KMS-11 (cell line): Measurements from ENCODE around the gene AIFM1.

Experiments
- H2AFZ ChIP-seq: fragments of 200-600 bp; sonication (generic); 2 replicates; pipeline ENCODE4 v1.6.1; 2016; ENCODE audit warnings: antibody characterized with exemption, mixed run types, low read depth
- H3K27ac ChIP-seq: fragments of 200-600 bp; sonication (generic); 2 replicates; pipeline ENCODE4 v1.6.1; 2016; ENCODE audit warnings: mild to moderate bottlenecking, mixed run types
- H3K27me3 ChIP-seq: fragments of 200-600 bp; sonication (generic); 2 replicates; pipeline ENCODE4 v1.6.1; 2017; ENCODE audit warnings: mild to moderate bottlenecking, low read depth, mixed run types, moderate library complexity; ENCODE audit not compliant: insufficient read depth
- H3K36me3 ChIP-seq: fragments of 200-600 bp; sonication (generic); 2 replicates; pipeline ENCODE4 v1.6.1; 2017; ENCODE audit warnings: mild to moderate bottlenecking, mixed run types; ENCODE audit not compliant: insufficient read depth
- H3K4me1 ChIP-seq: fragments of 200-600 bp; sonication (generic); 2 replicates; pipeline ENCODE4 v1.6.1; 2016; ENCODE audit warnings: mild to moderate bottlenecking, low read depth, mixed run types; ENCODE audit not compliant: poor library complexity, severe bottlenecking
- H3K4me2 ChIP-seq: fragments of 200-600 bp; sonication (generic); 2 replicates; pipeline ENCODE4 v1.7.0; 2016; ENCODE audit warnings: mild to moderate bottlenecking, mixed run types
- H3K4me3 ChIP-seq: fragments of 200-600 bp; sonication (generic); IDR thresholded peaks from 2 replicates; pipeline ENCODE4 v1.6.1; 2017; ENCODE audit warnings: low read depth, low read length, mixed read lengths; ENCODE audit not compliant: insufficient read depth
- H3K79me2 ChIP-seq: fragments of 200-600 bp; sonication (generic); 2 replicates; pipeline ENCODE4 v1.6.1; 2016; ENCODE audit warnings: low read depth, mixed run types; ENCODE audit not compliant: insufficient read depth
- H3K9ac ChIP-seq: fragments of 200-600 bp; sonication (generic); 2 replicates; pipeline ENCODE4 v1.6.1; 2016; ENCODE audit warnings: mild to moderate bottlenecking, mixed run types
- H4K20me1 ChIP-seq: fragments of 200-600 bp; sonication (generic); 2 replicates; pipeline ENCODE4 v1.6.1; 2016; ENCODE audit warnings: mild to moderate bottlenecking, mixed run types; ENCODE audit not compliant: insufficient read depth
- TF ChIP-seq, protein P1 (sequence below): fragments of 200-600 bp; sonication (generic); conservative IDR thresholded peaks from 2 replicates; pipeline ENCODE4 v1.6.1; 2017; ENCODE audit warnings: low read depth, mild to moderate bottlenecking, antibody characterized with exemption, low read length, moderate library complexity, mixed read lengths

Gene AIFM1

DNA sequence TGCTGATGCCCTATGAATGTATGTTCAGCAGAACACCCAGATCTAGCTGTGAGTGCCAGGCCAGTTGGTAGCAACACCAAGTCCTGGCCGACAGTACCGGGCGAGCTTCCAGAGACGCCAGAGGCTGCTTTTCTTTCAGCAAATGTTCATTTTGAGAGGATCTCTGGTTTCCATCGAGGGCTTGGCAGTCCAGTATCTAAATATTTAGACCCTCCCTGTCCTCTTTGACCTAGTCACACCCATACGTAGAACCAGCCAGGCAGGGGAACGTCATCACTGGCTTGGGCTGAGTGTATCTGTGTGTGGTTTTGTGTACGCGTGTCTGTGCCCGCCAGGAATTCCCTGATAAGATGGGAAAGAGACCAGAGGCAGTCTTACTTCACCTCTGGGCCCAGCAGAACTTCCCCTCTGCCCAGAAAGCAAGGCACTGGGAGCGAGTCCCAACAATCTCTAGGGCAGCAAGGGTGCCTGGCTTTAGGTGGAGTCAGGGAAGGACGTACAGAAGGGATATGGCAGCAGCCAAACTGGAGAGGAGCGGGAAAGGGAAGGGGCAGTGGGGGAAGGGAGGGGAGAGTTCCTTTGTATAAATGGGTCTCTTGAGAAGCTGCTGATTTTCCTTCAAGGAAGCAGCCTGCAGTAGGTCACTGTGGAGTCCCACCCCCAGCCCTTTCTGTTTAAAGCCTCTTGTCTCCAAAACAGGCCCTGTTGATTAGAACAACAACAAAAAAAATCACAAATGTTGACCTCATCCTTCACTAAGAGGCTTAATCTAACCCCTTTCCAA is 40.4 kb downstream of the AIFM1 start:
- TF ChIP-seq, protein P1, sequence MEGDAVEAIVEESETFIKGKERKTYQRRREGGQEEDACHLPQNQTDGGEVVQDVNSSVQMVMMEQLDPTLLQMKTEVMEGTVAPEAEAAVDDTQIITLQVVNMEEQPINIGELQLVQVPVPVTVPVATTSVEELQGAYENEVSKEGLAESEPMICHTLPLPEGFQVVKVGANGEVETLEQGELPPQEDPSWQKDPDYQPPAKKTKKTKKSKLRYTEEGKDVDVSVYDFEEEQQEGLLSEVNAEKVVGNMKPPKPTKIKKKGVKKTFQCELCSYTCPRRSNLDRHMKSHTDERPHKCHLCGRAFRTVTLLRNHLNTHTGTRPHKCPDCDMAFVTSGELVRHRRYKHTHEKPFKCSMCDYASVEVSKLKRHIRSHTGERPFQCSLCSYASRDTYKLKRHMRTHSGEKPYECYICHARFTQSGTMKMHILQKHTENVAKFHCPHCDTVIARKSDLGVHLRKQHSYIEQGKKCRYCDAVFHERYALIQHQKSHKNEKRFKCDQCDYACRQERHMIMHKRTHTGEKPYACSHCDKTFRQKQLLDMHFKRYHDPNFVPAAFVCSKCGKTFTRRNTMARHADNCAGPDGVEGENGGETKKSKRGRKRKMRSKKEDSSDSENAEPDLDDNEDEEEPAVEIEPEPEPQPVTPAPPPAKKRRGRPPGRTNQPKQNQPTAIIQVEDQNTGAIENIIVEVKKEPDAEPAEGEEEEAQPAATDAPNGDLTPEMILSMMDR, result no peak
- Histone ChIP-seq H3K27ac (no peak overlapping the region), H2AFZ (no peak overlapping the region), H3K36me3 (no peaks in the 10 kb centered on the region), H4K20me1 (no peaks in the 10 kb centered on the region), H3K4me2 (no peak overlapping the region), H3K4me3 (no peak overlapping the region), H3K27me3 (no peaks in the 10 kb centered on the region), H3K9ac (no peak overlapping the region), H3K79me2 (no peaks in the 10 kb centered on the region), H3K4me1 (peaks cover 10% of the 10 kb centered on the region)

DNA sequence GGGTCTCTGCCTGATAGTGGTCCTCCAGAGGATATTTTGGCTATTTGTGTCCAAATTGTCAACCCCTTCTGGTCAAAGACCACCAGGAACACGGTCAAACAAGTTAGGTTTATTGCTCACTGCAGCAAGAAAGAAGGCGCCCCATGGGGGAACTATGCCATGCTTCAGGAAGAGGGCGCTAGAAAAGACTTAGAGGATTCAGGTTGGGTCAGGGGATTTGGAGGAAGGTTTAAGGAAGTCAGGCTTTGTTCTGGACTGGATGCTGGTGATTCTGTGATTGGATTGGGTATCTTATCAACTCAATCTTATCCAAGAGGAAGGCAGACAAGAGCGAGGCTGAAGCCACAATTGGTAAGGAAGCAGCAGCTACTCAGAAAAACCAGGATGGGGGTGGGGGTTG is 41.1 kb downstream of the AIFM1 start:
- H3K27ac ChIP-seq, result no peak overlapping the region
- TF ChIP-seq, protein P1, result no peak
- H3K36me3 ChIP-seq, result no peaks in the 10 kb centered on the region
- H3K4me3 ChIP-seq, result no peak overlapping the region
- H3K27me3 ChIP-seq, result no peaks in the 10 kb centered on the region
- H4K20me1 ChIP-seq, result no peaks in the 10 kb centered on the region
- H3K4me1 ChIP-seq, result peaks cover 17% of the 10 kb centered on the region
- no peaks in the 10 kb centered on the region for H3K79me2 ChIP-seq
- no peak overlapping the region for H3K9ac ChIP-seq
- no peak overlapping the region for H3K4me2 ChIP-seq
- no peak overlapping the region for H2AFZ ChIP-seq

DNA sequence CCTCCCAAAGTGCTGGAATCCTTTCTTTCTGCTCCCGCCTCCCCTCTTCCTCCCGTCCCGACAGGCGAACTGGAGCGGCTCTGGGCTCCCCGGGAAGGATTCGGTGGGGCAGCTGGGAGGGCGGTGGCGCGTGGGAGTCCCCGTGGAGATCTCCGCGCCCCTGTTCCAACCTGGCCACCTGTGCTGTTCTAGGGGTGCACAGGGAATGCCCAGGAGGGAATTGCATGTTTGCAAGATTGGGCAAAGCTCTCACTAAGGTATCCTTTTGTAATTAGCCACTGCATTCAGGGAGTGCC is 44.2 kb downstream of the AIFM1 start:
- Histone ChIP-seq H3K4me3 (no peak overlapping the region), H3K79me2 (no peaks in the 10 kb centered on the region), H2AFZ (peak overlapping the region; percentile 71; the same call in 1 of the 2 replicates), H3K4me1 (peaks cover 22% of the 10 kb centered on the region), H3K36me3 (no peaks in the 10 kb centered on the region), H3K4me2 (peak overlapping the region; percentile 82), H3K27me3 (no peaks in the 10 kb centered on the region), H3K9ac (no peak overlapping the region; the same call in 1 of the 2 replicates), H3K27ac (no peak overlapping the region), H4K20me1 (no peaks in the 10 kb centered on the region)
- TF ChIP-seq, protein P1, result no peak

DNA sequence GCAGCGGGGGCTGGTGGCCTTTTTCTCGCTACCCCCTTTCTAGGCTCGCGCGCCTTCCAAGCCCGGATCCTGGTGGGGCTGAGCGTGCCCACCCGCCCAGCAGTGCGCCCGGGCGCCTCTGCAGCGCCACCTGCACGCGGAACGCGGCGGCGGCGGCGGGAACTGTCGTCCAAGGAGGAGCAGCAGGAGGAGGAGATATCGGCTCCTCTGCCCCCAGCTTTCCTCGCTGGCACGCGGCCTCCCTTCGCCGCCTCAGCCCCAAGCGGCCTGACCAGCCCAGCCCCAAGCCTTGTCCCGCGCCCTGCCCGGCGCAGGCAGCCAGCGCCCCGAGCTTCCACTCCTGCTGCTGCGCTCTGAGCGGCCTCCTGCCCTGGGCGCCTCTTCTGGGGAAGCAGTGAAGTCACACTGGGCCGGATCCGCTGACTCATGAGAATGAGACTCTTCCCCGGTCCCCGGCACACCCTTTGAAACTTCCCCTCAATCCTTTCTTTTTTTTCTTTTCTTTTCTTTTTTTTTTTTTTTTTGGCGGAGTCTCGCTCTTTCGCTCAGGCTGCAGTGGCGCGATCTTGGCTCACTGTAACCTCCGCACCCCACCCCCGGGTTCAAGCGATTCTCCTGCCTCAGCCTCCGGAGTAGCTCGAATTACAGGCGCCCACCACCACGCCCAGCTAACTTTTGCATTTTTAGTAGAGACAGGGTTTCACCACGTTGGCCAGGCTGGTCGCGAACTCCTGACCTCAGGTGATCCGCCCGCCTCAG is 44.7 kb downstream of the AIFM1 start:
- no peak overlapping the region for H3K4me3 ChIP-seq
- TF ChIP-seq, protein P1, result peak; percentile 70

More for the DNA sequence above, 44.7 kb downstream of the AIFM1 start:
- H3K36me3 ChIP-seq, result no peaks in the 10 kb centered on the region
- H3K27me3 ChIP-seq, result no peaks in the 10 kb centered on the region
- no peaks in the 10 kb centered on the region for H4K20me1 ChIP-seq
- H3K79me2 ChIP-seq, result no peaks in the 10 kb centered on the region
- H2AFZ ChIP-seq, result peak overlapping the region; percentile 71
- peak overlapping the region; percentile 68 for H3K27ac ChIP-seq
- H3K9ac ChIP-seq, result peak overlapping the region; percentile 85
- peaks cover 22% of the 10 kb centered on the region for H3K4me1 ChIP-seq
- peak overlapping the region; percentile 82 for H3K4me2 ChIP-seq
